Mesodermal cell (in vitro differentiated cells): ENCODE measurements around the gene AAK1.
"Not testable (repeated sequence)": the region's sequence is repeated elsewhere in the genome, so short reads cannot be mapped to it uniquely, and the experiment has no call there.

Experiments
- H3K27ac ChIP-seq: 2 replicates; pipeline ENCODE4 v1.7.0; 2013; ENCODE audit warnings: mild to moderate bottlenecking, low read depth, low read length, moderate library complexity; ENCODE audit not compliant: severe bottlenecking
- H3K36me3 ChIP-seq: 2 replicates; pipeline ENCODE4 v1.7.1; 2013; ENCODE audit warnings: mild to moderate bottlenecking, low read length, moderate library complexity; ENCODE audit not compliant: control insufficient read depth, insufficient read depth
- H3K4me1 ChIP-seq: one replicate; pipeline ENCODE4 v1.7.1; 2013; ENCODE audit warnings: mild to moderate bottlenecking, low read length; ENCODE audit not compliant: insufficient read depth, control insufficient read depth, poor library complexity, severe bottlenecking
- H3K4me3 ChIP-seq: 2 replicates; pipeline ENCODE4 v1.7.0; 2013; ENCODE audit warnings: low read length, control low read depth, mild to moderate bottlenecking; ENCODE audit not compliant: insufficient read depth, poor library complexity, severe bottlenecking; ENCODE audit errors: extremely low read depth
- H3K9me3 ChIP-seq: 2 replicates; pipeline ENCODE4 v1.7.1; 2013; ENCODE audit warnings: mild to moderate bottlenecking, low read length, moderate library complexity; ENCODE audit not compliant: control insufficient read depth
- WGBS, 2 experiments: methylation state at CpG; one replicate each; pipeline ENCODE4 v1.1.5; 2013; ENCODE audit warnings: missing lambda C conversion rate in 2 of 2; ENCODE audit not compliant: insufficient coverage in 2 of 2; 5-methylcytosine and 5-hydroxymethylcytosine counted together

The AAK1 gene

GRCh38 chr2:69561101-69561500 is 82.4 kb downstream of the AAK1 start:
- H3K4me1 ChIP-seq = peaks cover 7% of the 10 kb centered on the region
- 100% methylated on average over 1 of the region's 3 CpGs for WGBS, 2 experiments
- no peak overlapping the region for H3K4me3 ChIP-seq
- H3K36me3 ChIP-seq = peaks cover 12% of the 10 kb centered on the region
- H3K9me3 ChIP-seq = no peaks in the 10 kb centered on the region
- no peak overlapping the region for H3K27ac ChIP-seq

- Histone ChIP-seq H3K9me3 (no peaks in the 10 kb centered on the region), H3K4me3 (no peak overlapping the region), H3K36me3 (peaks cover 14% of the 10 kb centered on the region), H3K4me1 (peaks cover 8% of the 10 kb centered on the region), H3K27ac (no peak overlapping the region)
- WGBS, 2 experiments = 92 to 100% methylated on average over 4 of the region's 4 CpGs
Observed at GRCh38 chr2:69560147-69560482, 83.4 kb downstream of the AAK1 start.

- peaks cover 19% of the 10 kb centered on the region for H3K36me3 ChIP-seq
- H3K4me3 ChIP-seq = no peak overlapping the region
- WGBS, 2 experiments = 65 to 67% methylated on average over 2 to 3 of the region's 3 CpGs
Observed at GRCh38 chr2:69559442-69560146, 83.9 kb downstream of the AAK1 start.

GRCh38 chr2:69556008-69556407 is 87.5 kb downstream of the AAK1 start:
- Histone ChIP-seq H3K9me3 (no peaks in the 10 kb centered on the region), H3K4me1 (peaks cover 12% of the 10 kb centered on the region), H3K36me3 (peaks cover 38% of the 10 kb centered on the region), H3K4me3 (no peak overlapping the region), H3K27ac (no peak overlapping the region)
- WGBS, 2 experiments = 95 to 100% methylated on average over 1 to 2 of the region's 4 CpGs

More at GRCh38 chr2:69559442-69560146, 83.9 kb downstream of the AAK1 start:
- H3K27ac ChIP-seq = no peak overlapping the region
- no peaks in the 10 kb centered on the region for H3K9me3 ChIP-seq
- H3K4me1 ChIP-seq = peaks cover 12% of the 10 kb centered on the region

GRCh38 chr2:69554981-69555380 is 88.6 kb downstream of the AAK1 start:
- peaks cover 12% of the 10 kb centered on the region for H3K4me1 ChIP-seq
- peaks cover 40% of the 10 kb centered on the region for H3K36me3 ChIP-seq
- WGBS, 2 experiments = 93 to 98% methylated on average over 3 of the region's 3 CpGs
- peak overlapping the region; percentile 0 for H3K27ac ChIP-seq
- H3K9me3 ChIP-seq = no peaks in the 10 kb centered on the region
- H3K4me3 ChIP-seq = no peak overlapping the region

- no peak overlapping the region for H3K4me3 ChIP-seq
- 100% methylated on average over 1 to 2 of the region's 4 CpGs for WGBS, 2 experiments
- peaks cover 12% of the 10 kb centered on the region for H3K4me1 ChIP-seq
- no peaks in the 10 kb centered on the region for H3K9me3 ChIP-seq
- H3K27ac ChIP-seq = no peak overlapping the region
- H3K36me3 ChIP-seq = peaks cover 40% of the 10 kb centered on the region
Observed at GRCh38 chr2:69554568-69554967, 89.0 kb downstream of the AAK1 start.

GRCh38 chr2:69553991-69554390 is 89.5 kb downstream of the AAK1 start:
- Histone ChIP-seq H3K27ac (no peak overlapping the region), H3K9me3 (no peaks in the 10 kb centered on the region), H3K4me3 (no peak overlapping the region), H3K4me1 (peaks cover 12% of the 10 kb centered on the region), H3K36me3 (peaks cover 40% of the 10 kb centered on the region)
- 100% methylated on average over 4 to 6 of the region's 7 CpGs for WGBS, 2 experiments

- peaks cover 11% of the 10 kb centered on the region for H3K9me3 ChIP-seq
- 93 to 96% methylated on average over 4 to 5 of the region's 12 CpGs for WGBS, 2 experiments
- not testable (repeated sequence) for H3K27ac ChIP-seq, H3K4me1 ChIP-seq, H3K4me3 ChIP-seq
- peaks cover 30% of the 10 kb centered on the region for H3K36me3 ChIP-seq
Observed at GRCh38 chr2:69550511-69550910, 93.0 kb downstream of the AAK1 start.

- Histone ChIP-seq H3K4me1 (no peaks in the 10 kb centered on the region), H3K9me3 (peaks cover 11% of the 10 kb centered on the region), H3K36me3 (peaks cover 25% of the 10 kb centered on the region), H3K27ac (no peak overlapping the region), H3K4me3 (no peak overlapping the region)
Observed at GRCh38 chr2:69549421-69549820, 94.1 kb downstream of the AAK1 start.

GRCh38 chr2:69547984-69548715 is 95.4 kb downstream of the AAK1 start:
- peaks cover 25% of the 10 kb centered on the region for H3K36me3 ChIP-seq
- WGBS, 2 experiments = 90 to 91% methylated on average over 1 of the region's 2 CpGs
- no peak overlapping the region for H3K27ac ChIP-seq
- H3K9me3 ChIP-seq = peaks cover 11% of the 10 kb centered on the region
- no peaks in the 10 kb centered on the region for H3K4me1 ChIP-seq
- H3K4me3 ChIP-seq = no peak overlapping the region

- Histone ChIP-seq H3K36me3 (peaks cover 37% of the 10 kb centered on the region), H3K4me1 (no peaks in the 10 kb centered on the region), H3K9me3 (peaks cover 11% of the 10 kb centered on the region), H3K4me3 (no peak overlapping the region), H3K27ac (no peak overlapping the region)
- no CpG with 5 or more reads among the region's 1 CpG for WGBS, 2 experiments
Observed at GRCh38 chr2:69546646-69547045, 96.9 kb downstream of the AAK1 start.
